ENCODE results near the gene REEP6.

Gene REEP6

GRCh38 chr19:1491114-1491848 lies at the start of gene REEP6:
REEP6 (plus strand) TSS chr19:1491181; CDS start chr19:1491270, 89 bp downstream.
- no peak for DNase-seq

DNA sequence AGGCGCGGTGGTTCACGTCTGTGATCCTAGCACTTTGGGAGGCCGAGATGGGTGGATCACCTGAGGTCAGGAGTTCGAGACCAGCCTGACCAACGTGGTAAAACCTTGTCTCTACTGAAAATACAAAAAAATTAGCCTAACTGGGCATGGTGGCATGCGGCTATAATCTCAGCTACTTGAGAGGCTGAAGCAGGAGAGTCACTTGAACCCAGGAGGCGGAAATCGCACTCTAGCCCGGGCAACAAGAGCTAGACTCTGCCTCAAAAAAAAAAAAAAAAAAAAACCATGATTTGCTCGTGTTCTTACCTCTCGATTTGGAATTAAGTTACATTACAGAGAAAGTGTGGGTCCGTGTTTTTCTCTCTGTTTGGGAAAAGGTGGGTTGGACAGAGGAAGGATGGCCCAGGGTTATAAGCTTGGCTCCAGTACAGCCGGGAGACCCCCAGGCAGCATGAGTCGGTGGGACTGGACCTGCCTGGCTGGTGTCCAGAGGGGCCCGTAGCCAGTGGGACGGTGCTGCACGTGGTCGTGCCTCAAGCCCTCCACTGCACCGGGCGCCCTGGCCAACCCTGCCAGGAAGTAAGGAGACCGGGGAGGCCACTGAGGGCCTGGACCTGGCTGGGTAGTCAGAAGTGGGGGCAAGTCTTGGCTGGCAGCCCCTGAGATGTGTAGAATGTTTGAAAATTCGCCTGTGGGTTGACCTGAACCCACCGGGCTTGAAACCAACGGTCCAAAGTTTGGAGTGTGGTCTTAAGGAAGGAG lies 49.1 kb upstream of the REEP6 start:
- no peak for DNase-seq

DNA sequence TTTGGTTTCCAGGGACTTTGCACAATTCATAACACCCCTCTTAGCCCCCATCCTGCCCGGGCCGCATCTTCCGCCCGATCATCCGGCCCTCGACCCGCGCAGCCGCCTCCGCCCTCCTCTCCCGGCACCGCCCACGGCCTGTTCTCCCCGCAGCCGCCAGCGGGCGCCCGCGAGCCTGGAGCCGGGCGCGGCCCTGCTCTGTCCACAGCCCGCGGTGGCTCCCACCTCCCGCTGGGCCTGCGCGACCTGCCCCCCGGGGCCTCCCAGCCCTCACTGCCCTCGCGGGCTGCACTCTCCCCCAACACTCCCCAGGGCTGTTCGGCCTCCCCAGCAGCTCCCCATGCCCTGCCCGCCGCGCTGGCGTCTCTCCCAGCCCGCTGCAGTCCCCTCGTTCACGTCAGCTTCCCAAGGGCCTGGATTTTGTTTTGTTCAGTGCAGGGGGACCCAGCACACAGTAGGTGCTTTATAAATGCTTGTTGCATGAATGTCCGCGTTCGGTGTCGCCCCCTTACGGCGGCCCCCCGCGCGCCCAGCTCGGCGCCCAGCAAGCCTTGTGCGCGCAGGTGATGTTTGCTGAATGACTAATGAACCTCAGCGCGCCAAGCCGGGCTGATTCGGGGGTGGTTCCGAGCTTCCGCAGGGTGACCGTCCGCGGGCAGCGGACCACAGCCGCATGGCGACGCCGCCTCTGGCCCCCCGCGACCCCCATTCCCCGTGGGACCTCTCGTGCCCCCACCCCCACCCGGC lies 45.6 kb upstream of the REEP6 start:
- peak; percentile 24 for DNase-seq

DNA sequence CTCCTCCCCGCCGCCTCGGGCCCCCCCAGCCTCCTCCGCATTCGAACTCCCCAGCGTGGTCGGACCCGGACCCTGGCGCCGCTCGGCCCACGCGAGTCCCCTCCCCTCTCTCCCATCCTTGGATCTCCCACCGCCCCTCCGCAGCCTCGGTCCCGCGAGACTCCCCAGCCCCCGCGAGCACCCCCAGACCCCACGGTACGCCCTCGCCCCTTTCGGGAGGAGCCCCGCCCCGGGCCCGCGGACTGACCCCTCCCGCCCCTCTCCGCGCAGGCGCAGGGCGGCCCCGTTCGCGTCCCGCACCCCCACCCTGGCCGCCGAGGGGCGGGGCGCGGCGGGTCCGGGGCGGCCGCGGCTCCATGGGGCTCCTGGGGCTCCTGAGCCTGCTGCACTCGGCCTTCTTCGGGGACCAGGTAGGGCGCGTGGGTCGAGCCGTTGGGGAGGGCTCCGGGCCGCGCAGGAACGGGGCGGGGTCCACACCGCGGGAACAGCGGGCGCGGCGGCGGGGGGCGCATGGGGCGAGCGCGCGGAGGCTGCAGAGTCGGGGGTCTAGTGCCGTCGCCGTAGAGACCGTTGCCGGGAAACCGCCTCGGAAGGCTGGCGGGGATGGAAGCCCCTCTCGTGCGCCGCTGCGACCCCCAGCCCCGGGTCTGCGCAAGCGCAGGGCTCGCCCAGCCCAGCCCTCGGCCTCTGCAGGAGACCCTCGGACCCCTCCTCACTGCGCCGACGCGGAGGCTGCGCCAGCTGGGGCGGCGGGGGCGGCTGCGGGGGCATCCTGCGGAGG lies 44.9 kb upstream of the REEP6 start:
- peak; percentile 35 for DNase-seq

DNA sequence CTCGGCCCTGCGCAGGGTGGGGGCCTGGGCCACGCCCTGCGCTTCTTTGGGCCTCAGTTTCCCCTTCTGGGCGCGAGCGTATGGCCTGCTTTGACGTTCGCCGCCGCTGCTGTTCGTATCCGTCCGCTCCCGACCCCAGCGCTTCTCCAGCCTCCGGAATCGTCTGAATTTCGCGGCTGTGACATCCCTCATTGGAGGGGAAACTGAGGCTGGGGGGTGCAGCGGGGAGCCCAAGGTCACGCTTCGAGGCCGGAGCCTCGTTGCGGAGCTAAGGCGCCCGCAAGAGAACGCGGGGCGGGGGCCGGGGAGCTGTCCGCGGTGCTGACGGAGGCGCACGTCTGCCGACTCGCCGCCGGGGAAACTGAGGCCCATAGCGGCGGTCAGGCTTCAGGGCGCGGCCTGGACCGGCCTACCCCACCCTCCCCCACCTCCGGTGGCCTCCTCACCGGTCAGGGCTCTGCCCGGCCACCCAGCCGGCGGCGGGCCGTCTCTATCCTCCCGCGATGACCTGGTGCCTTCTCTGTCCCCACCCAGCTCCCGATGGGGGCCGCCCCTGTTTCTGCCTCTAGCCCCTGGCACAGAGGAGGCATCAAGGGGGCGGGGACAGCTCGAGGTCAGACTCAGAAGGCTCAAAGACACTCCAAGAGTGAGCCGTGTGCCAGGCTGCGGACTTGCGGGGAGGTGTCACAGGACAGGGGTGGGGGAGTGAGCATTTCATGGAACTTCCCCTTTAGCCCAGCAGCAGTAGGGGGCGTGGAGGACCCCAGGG lies 44.1 kb upstream of the REEP6 start:
- no peak for DNase-seq

- DNase-seq = no peak
Measured at GRCh38 chr19:1447504-1447903, 43.5 kb upstream of the REEP6 start.

DNA sequence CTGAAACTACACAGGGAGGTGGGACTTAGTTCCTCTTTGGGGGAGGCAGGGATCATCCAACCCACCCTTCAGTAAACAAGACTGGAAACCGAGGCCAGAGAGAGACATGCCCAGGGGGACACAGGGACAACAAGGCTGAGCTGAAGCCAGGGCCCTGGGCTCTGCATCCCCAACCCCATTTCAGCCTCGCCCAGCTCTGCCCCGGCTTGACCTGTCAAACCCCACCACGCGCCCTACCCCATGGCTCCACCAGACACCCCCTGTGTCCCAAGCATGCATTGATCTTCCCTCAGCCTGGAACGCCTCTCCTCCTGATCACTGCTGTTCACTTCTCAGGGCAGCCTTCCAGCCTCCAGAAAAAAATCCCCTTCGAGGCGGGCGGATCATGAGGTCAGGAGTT lies 43.0 kb upstream of the REEP6 start:
- DNase-seq = no peak

DNA sequence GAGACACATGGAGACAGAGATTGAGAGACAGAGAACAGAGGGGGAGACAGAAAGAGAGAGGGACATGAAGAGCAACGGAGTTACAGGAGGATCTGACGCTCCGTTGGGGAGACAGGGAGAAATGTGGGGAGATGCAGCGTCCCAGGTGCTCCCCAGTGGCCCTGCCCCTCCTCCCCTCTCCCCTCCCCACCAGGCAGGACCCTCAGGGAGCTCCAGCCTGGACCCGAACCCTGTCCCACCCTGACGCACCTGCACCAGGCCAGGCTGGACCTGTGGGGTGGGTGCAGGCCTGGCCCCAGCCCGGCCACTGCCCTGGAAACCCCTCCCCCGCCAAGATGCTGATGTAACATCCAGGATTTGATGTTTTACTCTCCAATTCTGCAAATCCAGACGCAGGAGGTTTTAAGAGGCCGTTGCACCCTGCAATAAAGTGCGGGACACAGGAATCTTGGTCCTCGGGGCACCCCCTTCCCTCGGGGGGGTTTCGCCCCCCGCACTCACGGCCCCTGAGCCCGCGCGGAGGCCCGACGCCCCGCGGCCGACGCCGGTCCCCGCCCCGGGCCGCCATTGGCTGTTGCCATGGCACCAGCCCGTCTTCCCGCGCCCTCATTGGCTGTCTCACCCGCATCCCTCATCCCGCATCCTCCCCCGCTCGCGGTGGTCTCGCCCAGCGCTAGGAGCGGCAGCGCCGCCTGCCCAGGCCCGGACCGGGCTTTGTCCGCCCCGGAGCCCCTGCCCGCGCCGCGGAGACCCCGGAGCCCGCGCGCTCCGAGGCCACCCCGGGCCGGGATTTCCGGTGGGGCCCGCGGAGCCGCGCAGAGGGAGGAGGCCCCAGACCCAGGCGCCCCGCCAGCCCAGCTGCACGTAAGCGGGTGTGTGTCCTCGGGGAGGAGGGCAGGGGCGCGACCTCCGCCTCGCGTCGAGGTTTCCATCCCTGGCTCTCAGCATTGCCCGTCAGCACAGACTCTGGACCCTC lies 41.2 kb upstream of the REEP6 start, which contains the start of gene APC2:
Gene APC2, plus strand, starts transcription at position 655 of the 976 bp plus-strand sequence. CDS start 2,881 bp downstream, outside the sequence.
- peak; percentile 72 for DNase-seq

- no peak for DNase-seq
Measured at GRCh38 chr19:1450735-1451731, 39.9 kb upstream of the REEP6 start.

- peak; percentile 23 for DNase-seq
Measured at GRCh38 chr19:1451916-1452801, 38.8 kb upstream of the REEP6 start.

- DNase-seq = no peak
Measured at GRCh38 chr19:1452802-1453524, 38.0 kb upstream of the REEP6 start.

- DNase-seq = no peak
Measured at GRCh38 chr19:1453525-1454364, 37.2 kb upstream of the REEP6 start.

DNA sequence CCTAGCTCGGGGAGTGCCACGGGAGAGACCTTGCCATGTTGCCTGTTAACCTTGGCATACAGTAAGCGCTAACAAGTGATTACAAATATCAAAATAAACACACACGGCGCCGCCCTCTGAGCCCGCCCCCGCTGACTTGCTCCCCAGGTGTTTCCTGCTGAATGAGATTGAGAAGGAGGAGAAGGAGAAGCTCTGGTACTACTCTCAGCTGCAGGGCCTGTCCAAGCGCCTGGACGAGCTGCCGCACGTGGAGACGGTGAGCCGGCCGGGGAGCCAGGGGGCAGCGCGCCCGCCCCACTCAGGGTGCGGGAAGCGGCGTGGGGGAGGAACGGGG lies 36.0 kb upstream of the REEP6 start:
- no peak for DNase-seq

GRCh38 chr19:1455336-1456120 lies 35.5 kb upstream of the REEP6 start:
- DNase-seq = no peak

GRCh38 chr19:1456121-1456900 lies 34.7 kb upstream of the REEP6 start:
- no peak for DNase-seq

Measured in NCI-H2227 treated with DMSO at 0.1 percent for 48 hours (cell line).